Measurements from ENCODE around the gene TMEM144.

DNA sequence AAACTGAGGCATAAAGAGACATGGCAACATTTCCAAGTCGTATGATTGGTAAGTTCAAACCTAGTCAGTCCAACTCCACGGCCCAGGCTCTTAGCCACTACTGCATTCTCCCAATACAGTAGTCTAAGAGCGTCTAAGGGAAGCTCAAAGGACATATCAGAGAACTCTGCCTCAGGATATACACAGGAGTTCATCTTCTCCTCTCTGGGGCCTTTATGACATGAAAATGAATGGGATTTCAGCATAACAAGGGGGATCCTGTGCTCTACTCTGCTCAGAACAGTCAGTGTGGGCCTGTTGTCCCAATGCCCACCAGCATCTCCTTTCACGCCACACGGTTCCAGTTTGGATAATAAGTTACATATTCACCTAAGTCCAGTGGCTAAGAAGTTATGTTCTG is 41.7 kb upstream of the TMEM144 start:
- TF ChIP-seq, protein P1, sequence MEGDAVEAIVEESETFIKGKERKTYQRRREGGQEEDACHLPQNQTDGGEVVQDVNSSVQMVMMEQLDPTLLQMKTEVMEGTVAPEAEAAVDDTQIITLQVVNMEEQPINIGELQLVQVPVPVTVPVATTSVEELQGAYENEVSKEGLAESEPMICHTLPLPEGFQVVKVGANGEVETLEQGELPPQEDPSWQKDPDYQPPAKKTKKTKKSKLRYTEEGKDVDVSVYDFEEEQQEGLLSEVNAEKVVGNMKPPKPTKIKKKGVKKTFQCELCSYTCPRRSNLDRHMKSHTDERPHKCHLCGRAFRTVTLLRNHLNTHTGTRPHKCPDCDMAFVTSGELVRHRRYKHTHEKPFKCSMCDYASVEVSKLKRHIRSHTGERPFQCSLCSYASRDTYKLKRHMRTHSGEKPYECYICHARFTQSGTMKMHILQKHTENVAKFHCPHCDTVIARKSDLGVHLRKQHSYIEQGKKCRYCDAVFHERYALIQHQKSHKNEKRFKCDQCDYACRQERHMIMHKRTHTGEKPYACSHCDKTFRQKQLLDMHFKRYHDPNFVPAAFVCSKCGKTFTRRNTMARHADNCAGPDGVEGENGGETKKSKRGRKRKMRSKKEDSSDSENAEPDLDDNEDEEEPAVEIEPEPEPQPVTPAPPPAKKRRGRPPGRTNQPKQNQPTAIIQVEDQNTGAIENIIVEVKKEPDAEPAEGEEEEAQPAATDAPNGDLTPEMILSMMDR (IDR thresholded peaks at IDR 0.05), result no peak
- no peak for TF ChIP-seq POLR2AphosphoS5 (IDR thresholded peaks at IDR 0.05; ENCODE audit: low read depth, low read length)
- TF ChIP-seq, protein P2, sequence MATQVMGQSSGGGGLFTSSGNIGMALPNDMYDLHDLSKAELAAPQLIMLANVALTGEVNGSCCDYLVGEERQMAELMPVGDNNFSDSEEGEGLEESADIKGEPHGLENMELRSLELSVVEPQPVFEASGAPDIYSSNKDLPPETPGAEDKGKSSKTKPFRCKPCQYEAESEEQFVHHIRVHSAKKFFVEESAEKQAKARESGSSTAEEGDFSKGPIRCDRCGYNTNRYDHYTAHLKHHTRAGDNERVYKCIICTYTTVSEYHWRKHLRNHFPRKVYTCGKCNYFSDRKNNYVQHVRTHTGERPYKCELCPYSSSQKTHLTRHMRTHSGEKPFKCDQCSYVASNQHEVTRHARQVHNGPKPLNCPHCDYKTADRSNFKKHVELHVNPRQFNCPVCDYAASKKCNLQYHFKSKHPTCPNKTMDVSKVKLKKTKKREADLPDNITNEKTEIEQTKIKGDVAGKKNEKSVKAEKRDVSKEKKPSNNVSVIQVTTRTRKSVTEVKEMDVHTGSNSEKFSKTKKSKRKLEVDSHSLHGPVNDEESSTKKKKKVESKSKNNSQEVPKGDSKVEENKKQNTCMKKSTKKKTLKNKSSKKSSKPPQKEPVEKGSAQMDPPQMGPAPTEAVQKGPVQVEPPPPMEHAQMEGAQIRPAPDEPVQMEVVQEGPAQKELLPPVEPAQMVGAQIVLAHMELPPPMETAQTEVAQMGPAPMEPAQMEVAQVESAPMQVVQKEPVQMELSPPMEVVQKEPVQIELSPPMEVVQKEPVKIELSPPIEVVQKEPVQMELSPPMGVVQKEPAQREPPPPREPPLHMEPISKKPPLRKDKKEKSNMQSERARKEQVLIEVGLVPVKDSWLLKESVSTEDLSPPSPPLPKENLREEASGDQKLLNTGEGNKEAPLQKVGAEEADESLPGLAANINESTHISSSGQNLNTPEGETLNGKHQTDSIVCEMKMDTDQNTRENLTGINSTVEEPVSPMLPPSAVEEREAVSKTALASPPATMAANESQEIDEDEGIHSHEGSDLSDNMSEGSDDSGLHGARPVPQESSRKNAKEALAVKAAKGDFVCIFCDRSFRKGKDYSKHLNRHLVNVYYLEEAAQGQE (IDR thresholded peaks at IDR 0.05; ENCODE audit: insufficient read depth in 1 of 2, low read depth in 2 of 2, low read length in 1 of 2), result no peak
